Stimulated activated memory B cell treated with anti-CD40 and anti-IgM and Interleukin-4, amounts not matched to agents 10 μg/mL and 1 μg/mL and 100 μg/mL, for 72 hours (primary cell): ENCODE measurements around the gene VWA7.

Experiments
- ATAC-seq: fragments of 150-1000 bp; cut with Tn5 transposase; 2 replicates; pipeline ENCODE4 v1.10.0; 2021
- H3K27ac Mint-ChIP-seq: one replicate; pipeline ENCODE4 v1.8.0; 2022; ENCODE audit warnings: mild to moderate bottlenecking, mixed read lengths
- H3K27me3 Mint-ChIP-seq: one replicate; pipeline ENCODE4 v1.8.0; 2022; ENCODE audit warnings: mixed read lengths
- H3K36me3 Mint-ChIP-seq: one replicate; pipeline ENCODE4 v1.8.0; 2022; ENCODE audit warnings: mixed read lengths
- H3K4me1 Mint-ChIP-seq: one replicate; pipeline ENCODE4 v1.8.0; 2022; ENCODE audit warnings: mixed read lengths
- H3K4me3 Mint-ChIP-seq: one replicate; pipeline ENCODE4 v1.8.0; 2022; ENCODE audit warnings: mild to moderate bottlenecking, moderate library complexity, mixed read lengths
- H3K9me3 Mint-ChIP-seq: one replicate; pipeline ENCODE4 v1.8.0; 2022; ENCODE audit warnings: mixed read lengths

VWA7 gene

GRCh38 chr6:31792090-31792374 is 14.9 kb upstream of the VWA7 start:
- H3K27me3 Mint-ChIP-seq = no peaks in the 10 kb centered on the region
- no peaks in the 10 kb centered on the region for H3K9me3 Mint-ChIP-seq
- H3K4me1 Mint-ChIP-seq = peaks cover 59% of the 10 kb centered on the region
- peak overlapping the region; percentile 96 for H3K27ac Mint-ChIP-seq
- ATAC-seq = no peak
- peaks cover 33% of the 10 kb centered on the region for H3K36me3 Mint-ChIP-seq
- no peak overlapping the region for H3K4me3 Mint-ChIP-seq

DNA sequence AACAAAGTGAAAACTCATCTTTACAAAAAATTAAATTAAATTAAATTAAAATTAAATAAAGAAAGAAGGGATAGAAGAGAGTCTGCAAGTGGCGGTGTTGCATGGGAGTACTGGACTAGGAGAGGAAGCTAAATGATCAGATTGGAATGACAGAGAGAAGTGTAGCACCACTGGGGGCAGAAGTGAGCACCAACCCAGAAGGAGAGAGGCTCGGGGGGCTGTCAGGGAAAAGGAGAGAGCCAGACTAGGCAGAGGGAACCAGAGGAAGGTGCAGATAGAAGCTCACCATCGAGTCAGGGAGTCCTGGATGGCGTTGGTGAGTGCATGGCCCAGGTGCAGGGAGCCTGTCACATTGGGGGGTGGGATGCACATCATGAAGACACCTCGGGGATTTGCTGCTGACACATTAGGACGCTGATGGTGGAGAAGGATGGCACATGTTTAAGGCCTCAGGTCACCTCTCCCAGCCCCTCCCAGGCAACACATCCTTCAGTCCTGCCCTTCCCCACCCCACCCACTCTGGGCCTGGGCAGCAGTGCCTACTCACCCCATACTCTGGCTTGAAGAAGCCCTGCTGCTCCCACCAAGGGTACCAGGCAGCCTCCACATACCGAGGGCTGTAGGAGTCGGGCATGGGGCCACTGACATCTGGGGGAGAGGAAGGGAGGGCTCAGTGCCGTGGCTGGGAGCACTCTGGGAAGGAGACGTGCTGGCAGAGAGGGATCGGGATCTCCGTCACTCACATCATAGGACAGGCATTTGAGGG is 14.4 kb upstream of the VWA7 start:
- ATAC-seq = no peak
- Mint-ChIP-seq H3K9me3 (no peaks in the 10 kb centered on the region), H3K4me3 (no peak overlapping the region), H3K4me1 (peaks cover 59% of the 10 kb centered on the region), H3K36me3 (peaks cover 33% of the 10 kb centered on the region), H3K27ac (peak overlapping the region; percentile 96), H3K27me3 (no peaks in the 10 kb centered on the region)

GRCh38 chr6:31785475-31785874 is 8.3 kb upstream of the VWA7 start:
- peaks cover 29% of the 10 kb centered on the region for H3K4me1 Mint-ChIP-seq
- ATAC-seq = no peak
- peaks cover 47% of the 10 kb centered on the region for H3K36me3 Mint-ChIP-seq
- no peak overlapping the region for H3K4me3 Mint-ChIP-seq
- no peaks in the 10 kb centered on the region for H3K9me3 Mint-ChIP-seq
- H3K27ac Mint-ChIP-seq = no peak overlapping the region
- H3K27me3 Mint-ChIP-seq = no peaks in the 10 kb centered on the region

- peaks cover 49% of the 10 kb centered on the region for H3K36me3 Mint-ChIP-seq
- H3K27me3 Mint-ChIP-seq = no peaks in the 10 kb centered on the region
- H3K27ac Mint-ChIP-seq = peak overlapping the region; percentile 69
- H3K9me3 Mint-ChIP-seq = no peaks in the 10 kb centered on the region
- no peak overlapping the region for H3K4me3 Mint-ChIP-seq
- peaks cover 17% of the 10 kb centered on the region for H3K4me1 Mint-ChIP-seq
- ATAC-seq = no peak
Measured at GRCh38 chr6:31784098-31784925, 7.2 kb upstream of the VWA7 start.

DNA sequence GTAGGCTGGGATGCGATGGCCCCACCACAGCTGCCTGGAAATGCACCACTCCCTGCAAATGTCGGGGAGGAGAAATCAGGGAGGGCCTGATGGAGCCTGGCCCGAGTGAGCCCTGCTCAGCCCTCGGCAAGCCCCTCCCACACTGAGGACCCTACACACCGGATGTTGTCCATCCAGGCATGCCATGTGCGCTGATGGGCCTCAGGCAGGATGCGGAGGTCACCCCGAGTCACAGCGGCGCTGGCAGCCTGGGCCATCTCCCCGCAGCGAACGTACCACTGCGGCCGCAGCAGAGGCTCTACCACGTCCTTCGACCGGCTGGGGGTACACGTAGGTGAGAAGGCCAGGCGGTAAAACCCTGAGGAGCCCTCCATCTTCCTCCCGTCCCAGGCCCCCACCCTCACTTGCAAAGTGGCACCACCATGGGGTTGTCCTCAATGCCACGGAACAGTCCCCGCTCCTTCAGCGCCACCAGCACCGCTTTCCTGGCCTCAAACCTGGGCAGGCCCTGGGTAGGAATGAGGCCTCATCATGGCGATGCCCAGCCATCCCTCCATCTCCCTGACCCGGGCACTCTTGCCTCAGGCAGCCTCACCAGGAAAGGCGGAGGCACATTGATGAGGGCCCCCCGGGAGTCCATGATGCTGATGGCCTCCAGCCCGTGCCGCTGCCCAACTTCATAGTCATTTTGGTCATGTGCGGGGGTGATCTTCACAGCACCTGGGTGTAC is 5.2 kb upstream of the VWA7 start:
- peaks cover 19% of the 10 kb centered on the region for H3K4me1 Mint-ChIP-seq
- H3K9me3 Mint-ChIP-seq = no peaks in the 10 kb centered on the region
- ATAC-seq = no peak
- no peak overlapping the region for H3K4me3 Mint-ChIP-seq
- peak overlapping the region; percentile 22 for H3K27ac Mint-ChIP-seq
- H3K27me3 Mint-ChIP-seq = no peaks in the 10 kb centered on the region
- peaks cover 54% of the 10 kb centered on the region for H3K36me3 Mint-ChIP-seq

DNA sequence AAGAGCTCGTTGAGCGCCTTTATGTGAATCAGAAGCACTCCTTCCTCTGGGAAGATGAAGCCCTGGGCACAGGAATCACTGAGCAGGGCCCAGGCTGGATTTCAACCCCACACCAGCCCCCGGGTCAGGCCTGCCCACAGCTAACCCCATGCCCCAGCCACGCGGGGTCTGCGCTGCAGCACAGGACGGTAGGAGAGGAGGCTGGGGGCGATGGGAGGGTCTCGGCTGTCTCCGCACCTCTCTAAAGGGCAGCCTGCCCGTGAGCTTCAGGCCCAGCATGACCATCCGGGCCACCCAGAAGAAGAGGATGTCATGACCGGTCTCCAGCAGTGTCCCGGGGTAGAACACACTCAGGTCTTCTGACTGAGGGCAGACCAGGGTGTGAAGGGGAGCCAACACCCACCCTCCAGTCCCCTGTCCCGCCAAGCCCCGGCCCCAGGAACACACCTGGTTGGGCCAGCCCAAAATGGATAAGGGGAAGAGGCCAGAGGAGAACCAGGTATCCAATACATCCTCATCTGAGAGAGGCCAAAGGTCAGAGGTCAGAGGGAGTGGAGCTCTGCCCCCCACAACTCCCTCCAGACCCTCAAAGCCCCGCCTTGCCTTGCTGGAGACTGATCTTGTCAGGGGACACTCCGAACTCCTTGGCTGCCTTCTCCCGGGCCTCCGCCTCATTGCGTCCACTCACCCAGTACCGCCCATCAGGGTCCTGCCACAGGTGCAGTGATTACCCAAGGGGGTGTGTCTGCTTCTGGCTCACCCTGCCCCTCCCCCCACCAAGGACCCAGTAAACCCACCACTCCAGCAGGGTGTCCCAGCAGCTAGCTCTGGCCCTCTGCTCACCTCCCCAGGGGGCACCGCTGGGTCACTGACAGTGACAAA is 4.4 kb upstream of the VWA7 start:
- Mint-ChIP-seq H3K36me3 (peaks cover 55% of the 10 kb centered on the region), H3K9me3 (no peaks in the 10 kb centered on the region), H3K4me1 (peaks cover 27% of the 10 kb centered on the region), H3K27ac (no peak overlapping the region), H3K4me3 (no peak overlapping the region), H3K27me3 (no peaks in the 10 kb centered on the region)
- no peak for ATAC-seq

DNA sequence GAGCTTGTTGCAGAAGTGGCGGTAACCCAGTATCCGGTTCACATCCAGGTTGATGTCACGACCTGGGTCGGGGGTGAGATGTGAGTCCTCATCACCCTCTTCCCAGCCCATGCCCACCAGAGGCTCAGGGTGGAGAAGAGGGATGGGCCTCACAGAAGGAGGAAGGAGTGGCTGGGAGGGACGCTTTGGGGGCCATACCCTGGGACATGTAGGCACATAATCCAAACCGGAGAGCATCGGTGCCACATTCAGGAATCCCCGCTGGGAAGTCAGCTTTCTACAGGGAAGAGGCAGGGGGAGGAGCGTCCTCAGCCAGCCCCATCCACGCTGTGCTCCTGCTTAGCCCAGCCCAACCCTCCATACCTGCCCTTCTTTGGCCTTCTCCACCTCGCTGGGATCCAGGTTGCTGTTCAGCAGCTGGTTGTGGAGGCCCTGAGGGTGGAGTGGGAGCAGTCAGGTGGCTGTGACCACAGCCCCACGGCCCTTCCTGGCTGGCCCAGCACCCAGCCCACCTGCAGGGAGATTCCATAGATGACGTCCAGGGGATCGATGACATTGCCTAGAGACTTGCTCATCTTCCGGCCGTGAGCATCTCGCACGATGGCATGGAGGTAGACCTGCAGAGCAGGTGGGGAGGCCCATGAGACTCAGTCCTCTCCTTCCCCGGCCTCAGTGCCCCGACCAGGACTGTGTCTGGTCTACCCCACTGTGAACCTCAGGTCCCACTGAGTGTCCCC is 3.5 kb upstream of the VWA7 start:
- H3K4me1 Mint-ChIP-seq = peaks cover 35% of the 10 kb centered on the region
- no peaks in the 10 kb centered on the region for H3K9me3 Mint-ChIP-seq
- H3K4me3 Mint-ChIP-seq = no peak overlapping the region

DNA sequence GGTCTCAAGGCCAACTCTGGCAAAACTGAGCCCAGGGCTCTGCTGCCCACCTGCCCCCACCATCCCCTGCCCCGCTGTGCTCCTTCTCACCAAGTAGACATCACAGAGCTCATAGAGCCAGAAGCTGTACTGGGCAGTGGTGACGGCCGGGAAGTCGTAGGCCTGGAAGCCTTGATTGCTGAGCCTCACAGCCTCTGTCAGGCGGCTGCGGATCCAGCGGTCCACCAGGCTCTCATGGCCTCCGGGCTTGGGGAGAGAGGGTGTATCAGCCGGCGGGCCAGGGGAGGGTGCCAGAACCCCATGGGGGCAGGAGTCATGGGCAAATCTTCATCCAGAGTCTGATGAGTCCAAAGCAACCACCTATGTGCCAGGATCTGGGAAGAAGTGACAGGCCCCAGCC is 2.8 kb upstream of the VWA7 start:
- peaks cover 48% of the 10 kb centered on the region for H3K36me3 Mint-ChIP-seq
- no peaks in the 10 kb centered on the region for H3K9me3 Mint-ChIP-seq
- ATAC-seq = no peak
- peaks cover 42% of the 10 kb centered on the region for H3K4me1 Mint-ChIP-seq
- H3K27me3 Mint-ChIP-seq = no peaks in the 10 kb centered on the region
- H3K4me3 Mint-ChIP-seq = no peak overlapping the region
- H3K27ac Mint-ChIP-seq = no peak overlapping the region

More for the DNA sequence above, 3.5 kb upstream of the VWA7 start:
- Mint-ChIP-seq H3K36me3 (peaks cover 50% of the 10 kb centered on the region), H3K27ac (no peak overlapping the region), H3K27me3 (no peaks in the 10 kb centered on the region)
- no peak for ATAC-seq

DNA sequence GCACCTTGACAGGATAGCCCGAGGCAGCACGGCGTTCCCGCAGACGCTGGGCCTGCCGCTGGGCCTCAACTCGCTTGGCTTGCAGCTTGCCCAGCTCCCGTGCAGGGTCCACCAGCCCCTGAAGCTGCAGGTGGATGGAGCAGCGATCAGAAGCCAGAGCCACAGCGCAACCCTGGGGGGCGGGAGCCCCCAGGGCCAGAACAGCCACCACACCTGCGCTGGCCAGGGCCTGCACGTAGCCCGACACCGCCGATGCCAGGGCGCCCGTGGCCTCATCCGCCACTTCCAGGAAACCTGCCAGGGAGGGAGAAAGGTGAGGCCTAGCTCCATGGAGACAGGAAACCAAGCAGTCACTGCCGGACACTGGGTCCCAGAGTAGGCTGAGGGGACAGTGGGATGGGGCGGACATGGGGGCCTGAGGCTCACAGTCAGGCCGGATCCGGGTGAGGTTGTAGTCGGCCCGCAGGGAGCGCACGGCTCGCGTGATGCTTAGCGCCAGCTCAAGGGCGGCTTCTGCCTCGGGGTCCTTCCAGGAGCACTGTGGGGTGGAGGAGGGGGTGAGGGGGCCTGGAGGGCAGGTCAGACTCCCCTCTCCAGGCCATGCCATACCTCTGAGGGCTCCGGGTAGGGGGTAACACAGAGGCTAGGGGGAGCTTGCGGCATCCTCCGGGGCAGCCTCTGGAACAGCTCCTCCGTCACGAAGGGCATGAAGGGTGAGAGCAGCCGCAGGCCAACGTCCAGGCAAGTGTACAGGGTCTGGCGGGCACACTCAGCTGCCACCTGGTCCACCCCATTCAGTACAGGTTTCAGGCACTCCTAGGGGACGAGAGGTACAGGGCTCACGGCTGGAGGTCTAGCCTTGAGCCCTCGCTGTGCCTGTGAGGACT is 2.1 kb upstream of the VWA7 start:
- Mint-ChIP-seq H3K4me3 (no peak overlapping the region), H3K36me3 (peaks cover 41% of the 10 kb centered on the region), H3K9me3 (no peaks in the 10 kb centered on the region), H3K27ac (no peak overlapping the region), H3K4me1 (peaks cover 36% of the 10 kb centered on the region), H3K27me3 (no peaks in the 10 kb centered on the region)
- ATAC-seq = no peak

DNA sequence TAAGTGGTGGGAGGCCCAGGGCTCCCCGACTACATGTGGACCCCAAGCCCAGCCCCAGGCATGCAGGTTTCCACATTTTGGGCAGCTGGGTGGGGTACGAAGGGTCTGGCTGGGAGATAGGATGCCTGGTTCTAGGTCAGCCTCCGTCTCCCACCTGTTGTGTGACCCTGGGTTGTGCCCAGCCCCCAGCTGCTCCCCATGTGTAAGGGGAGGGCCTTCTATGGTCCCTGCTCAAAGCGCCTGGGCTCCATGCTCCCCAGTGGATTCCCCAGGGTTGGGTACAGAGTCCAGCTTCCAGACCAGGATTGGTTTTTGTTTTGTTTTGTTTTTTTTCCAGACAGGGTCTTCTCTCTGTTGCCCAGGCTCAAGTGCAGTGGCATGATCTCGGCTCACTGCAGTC is 1.1 kb upstream of the VWA7 start:
- ATAC-seq = no peak
- H3K36me3 Mint-ChIP-seq = peaks cover 35% of the 10 kb centered on the region
- no peaks in the 10 kb centered on the region for H3K9me3 Mint-ChIP-seq
- peaks cover 33% of the 10 kb centered on the region for H3K4me1 Mint-ChIP-seq
- H3K4me3 Mint-ChIP-seq = no peak overlapping the region
- H3K27me3 Mint-ChIP-seq = no peaks in the 10 kb centered on the region
- peak overlapping the region; percentile 90 for H3K27ac Mint-ChIP-seq

GRCh38 chr6:31777667-31778050 is 531 bp upstream of the VWA7 start:
- Mint-ChIP-seq H3K4me1 (peaks cover 38% of the 10 kb centered on the region), H3K27ac (peak overlapping the region; percentile 90), H3K4me3 (no peak overlapping the region), H3K36me3 (peaks cover 30% of the 10 kb centered on the region), H3K27me3 (no peaks in the 10 kb centered on the region), H3K9me3 (no peaks in the 10 kb centered on the region)
- ATAC-seq = no peak

- H3K9me3 Mint-ChIP-seq = no peaks in the 10 kb centered on the region
- H3K27ac Mint-ChIP-seq = peak overlapping the region; percentile 90
- H3K36me3 Mint-ChIP-seq = peaks cover 28% of the 10 kb centered on the region
- ATAC-seq = no peak
- H3K27me3 Mint-ChIP-seq = no peaks in the 10 kb centered on the region
- H3K4me1 Mint-ChIP-seq = peaks cover 40% of the 10 kb centered on the region
- H3K4me3 Mint-ChIP-seq = peak overlapping the region; percentile 51
Measured at GRCh38 chr6:31776485-31776988, 591 bp downstream of the VWA7 start.

DNA sequence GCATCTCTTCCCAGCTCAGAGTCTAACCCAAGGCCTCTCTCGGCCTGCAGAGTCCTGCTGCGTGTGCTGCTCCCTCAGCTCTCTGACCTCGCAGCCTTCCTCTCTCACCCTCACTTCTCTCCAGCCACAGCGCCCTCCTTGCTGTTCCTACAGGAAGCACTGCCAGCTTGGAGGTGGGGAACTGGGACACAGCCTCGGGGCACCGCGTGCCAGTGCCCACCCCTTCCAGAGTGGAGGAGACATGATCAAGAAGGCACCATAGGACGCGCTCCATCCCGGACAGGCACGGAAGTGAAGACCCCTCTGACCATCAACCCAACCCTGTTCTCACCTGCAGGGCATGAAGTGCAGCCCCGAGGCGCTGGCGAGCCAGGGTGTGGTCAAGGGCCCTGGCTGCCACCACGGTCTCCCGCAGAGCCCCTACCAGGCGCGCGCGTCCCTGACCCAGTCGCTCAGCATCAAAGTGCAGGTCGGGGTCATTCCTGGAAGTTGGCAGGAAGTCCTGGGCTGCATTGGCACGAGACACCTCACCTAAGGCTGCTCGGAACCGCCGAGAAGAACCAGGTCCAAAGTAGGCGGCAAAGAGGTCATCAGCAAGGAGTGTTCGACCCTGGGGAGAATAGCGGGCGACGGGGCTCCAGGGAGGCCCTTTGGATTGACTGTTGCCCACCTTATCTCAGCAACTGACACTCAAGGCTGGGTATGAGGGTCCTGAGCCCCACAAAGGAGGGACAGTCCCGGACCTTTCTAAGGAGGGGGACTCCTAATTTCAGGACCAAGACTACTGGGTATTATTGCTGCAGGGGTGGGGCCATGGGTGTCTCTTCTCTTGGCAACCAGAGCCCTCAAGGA is 1.3 kb downstream of the VWA7 start:
- H3K4me3 Mint-ChIP-seq = peak overlapping the region; percentile 51
- peaks cover 40% of the 10 kb centered on the region for H3K4me1 Mint-ChIP-seq
- no peak for ATAC-seq
- peak overlapping the region; percentile 90 for H3K27ac Mint-ChIP-seq
- no peaks in the 10 kb centered on the region for H3K27me3 Mint-ChIP-seq
- no peaks in the 10 kb centered on the region for H3K9me3 Mint-ChIP-seq
- peaks cover 22% of the 10 kb centered on the region for H3K36me3 Mint-ChIP-seq
